Measurements from ENCODE around the gene RRP8. TPM values are rescaled to one million over a fixed set of nuclear protein-coding genes. Genes with fewer than 3 reads are reported as not detected.

RRP8 gene
- total and polyA plus RNA-seq, 2 of the 8 experiments (the other 6 are each of a cell fraction or from before 2014, with no cell fraction given) = 4.2 to 14.9 TPM

DNA sequence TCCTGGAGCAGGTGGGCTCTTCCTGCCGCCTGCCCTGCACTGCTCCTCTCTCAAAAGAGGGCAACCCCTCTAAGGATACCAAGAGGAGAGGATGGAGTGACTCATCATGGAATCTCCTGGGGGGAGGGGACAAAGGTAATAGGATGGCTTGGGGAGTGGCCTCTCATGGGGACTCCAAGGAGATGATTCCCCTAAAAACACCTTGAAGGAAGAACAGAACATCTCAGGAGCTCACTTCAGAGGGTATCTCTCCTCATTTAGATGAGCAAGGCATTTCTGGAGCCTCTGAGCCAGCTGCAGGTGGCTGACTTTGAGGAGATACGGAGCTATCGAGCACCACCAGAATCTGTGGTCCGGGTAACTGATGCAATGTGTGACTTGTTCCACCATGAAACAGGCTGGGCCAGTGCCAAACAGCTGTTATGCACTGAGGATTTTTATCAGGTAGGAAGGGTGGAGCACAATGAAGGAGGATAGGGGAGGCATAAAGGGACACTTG lies 40.2 kb downstream of the RRP8 start:
- Histone ChIP-seq H3K4me2 (ENCODE audit: insufficient read depth in 1 of 2, low read depth in 2 of 2, low read length in 2 of 2) (no peak overlapping the region), H4K20me1 (replicated peaks in 1 of 2; ENCODE audit: control insufficient read depth in 1 of 2, insufficient read depth in 2 of 2, low read length in 2 of 2) (no peaks in the 10 kb centered on the region), H2AFZ (ENCODE audit: low read length) (no peak overlapping the region), H3K4ac (replicated peaks; ENCODE audit: insufficient read length, low read depth, low read length) (no peak overlapping the region), H2BK120ac (replicated peaks; ENCODE audit: low read depth, low read length) (no peak overlapping the region), H4K5ac (ENCODE audit: insufficient read length, low read depth, low read length) (no peak overlapping the region), H2BK12ac (ENCODE audit: low read depth, low read length) (no peak overlapping the region), H2BK15ac (ENCODE audit: low read length) (no peak overlapping the region), H4K8ac (ENCODE audit: extremely low read depth, insufficient read depth, low read length) (no peak overlapping the region), H3K4me3 (ENCODE audit: extremely low read depth in 1 of 4, insufficient read depth in 2 of 4, low read depth in 3 of 4, low read length in 4 of 4) (no peak overlapping the region), H3K9me3 (ENCODE audit: insufficient read depth in 2 of 2, low read depth in 1 of 2, low read length in 1 of 2) (no peaks in the 10 kb centered on the region), H4K91ac (replicated peaks; ENCODE audit: insufficient read length, low read length) (no peak overlapping the region), H2BK5ac (ENCODE audit: low read depth, low read length) (no peak overlapping the region), H3K27me3 (replicated peaks in 1 of 4; ENCODE audit: control insufficient read depth in 3 of 4, extremely low read depth in 1 of 4, insufficient read depth in 3 of 4, low read length in 3 of 4) (peaks cover 0 to 2% (median 0%) of the 10 kb centered on the region in 4 experiments; a peak in 1 of 7 replicates), H2BK20ac (ENCODE audit: low read length) (no peak overlapping the region), H3K9ac (replicated peaks in 1 of 4; ENCODE audit: extremely low read depth in 1 of 4, low read depth in 3 of 4, low read length in 3 of 4) (no peak overlapping the region), H3K4me1 (replicated peaks in 1 of 4; ENCODE audit: control insufficient read depth in 3 of 4, insufficient read depth in 4 of 4, low read length in 3 of 4) (peaks cover 0 to 7% (median 2%) of the 10 kb centered on the region in 4 experiments; a peak in 4 of 7 replicates), H3K79me1 (ENCODE audit: low read depth, low read length) (no peaks in the 10 kb centered on the region), H3K36me3 (ENCODE audit: control insufficient read depth in 2 of 4, insufficient read depth in 4 of 4, low read length in 3 of 4) (no peaks in the 10 kb centered on the region), H3K56ac (replicated peaks; ENCODE audit: insufficient read length, low read depth, low read length) (no peak overlapping the region), H3K18ac (ENCODE audit: extremely low read depth, low read length) (no peak overlapping the region), H3K79me2 (ENCODE audit: control insufficient read depth in 1 of 2, insufficient read depth in 2 of 2, low read length in 2 of 2) (no peaks in the 10 kb centered on the region), H3K23ac (ENCODE audit: insufficient read length) (no peak overlapping the region), H2AK5ac (ENCODE audit: low read depth, low read length) (no peak overlapping the region), H3K23me2 (ENCODE audit: low read depth, low read length) (no peaks in the 10 kb centered on the region), H3K27ac (ENCODE audit: low read depth, low read length) (no peak overlapping the region), H3K14ac (ENCODE audit: insufficient read length) (no peak overlapping the region)
- ChIA-PET POLR2A (ENCODE audit: partially characterized antibody) (interaction anchor here (0.9 to 1.6 kb wide), 3 partner anchors 9 to 62 kb away, joined by 3 to 5 read pairs (median 3); no protein-coding TSS in a partner anchor), CTCF (ENCODE audit: partially characterized antibody) (interaction anchor here (0.6 to 3.3 kb wide), 11 partner anchors 8 to 200 kb away, joined by 3 to 14 read pairs (median 3); no protein-coding TSS in a partner anchor)
- FAIRE-seq (no peak), DNase-seq (ENCODE audit: low read depth in 1 of 2, low spot score in 2 of 2) (no peak)
- TF ChIP-seq, protein P1, sequence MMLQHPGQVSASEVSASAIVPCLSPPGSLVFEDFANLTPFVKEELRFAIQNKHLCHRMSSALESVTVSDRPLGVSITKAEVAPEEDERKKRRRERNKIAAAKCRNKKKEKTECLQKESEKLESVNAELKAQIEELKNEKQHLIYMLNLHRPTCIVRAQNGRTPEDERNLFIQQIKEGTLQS (IDR thresholded peaks at IDR 0.05; ENCODE audit: insufficient read depth, low read depth, low read length) = no peak
- peak; percentile 63; the same call in 1 of the 2 replicates for TF ChIP-seq JUND (IDR thresholded peaks at IDR 0.05; ENCODE audit: low read length)
- 94% methylated on average over 4 of the region's 4 CpGs; no CpG with 5 or more reads in 1 of the 2 experiments for WGBS, 2 experiments (ENCODE audit: extremely low coverage in 1 of 2, insufficient coverage in 1 of 2, insufficient read length in 1 of 2, insufficient replicate concordance in 2 of 2, low coverage in 1 of 2, low lambda C conversion rate in 2 of 2, missing lambda C conversion rate in 1 of 2)
